ENCODE data around the gene ZNF664. TPM values are rescaled to one million over a fixed set of nuclear protein-coding genes. Genes with fewer than 3 reads are reported as not detected.

ZNF664 gene
- total and polyA plus RNA-seq, 2 of the 13 experiments (the other 11 are each of a cell fraction or from before 2014, with no cell fraction given) = 43.9 to 56.5 TPM

GRCh38 chr12:123929946-123930583, 43.0 kb upstream of the ZNF664 start:
- BruUV-seq (replicated peaks) = no TSS peak
- CTCF ChIA-PET (ENCODE audit: low intra/inter-chr PET ratio, low total read pairs) = no interaction called here
- POLR2A ChIA-PET = no interaction called here
- DNase-seq (ENCODE audit: low spot score) (no peak), FAIRE-seq (no peak), ATAC-seq (no peak)
- TF ChIP-seq TP53 (CRISPR knock-in tag; conservative IDR thresholded peaks at IDR 0.05) = no peak
- no peak for TF ChIP-seq HOXA3 (CRISPR knock-in tag; IDR thresholded peaks at IDR 0.05)
- no peak for TF ChIP-seq ZNF580 (CRISPR knock-in tag; IDR thresholded peaks at IDR 0.05; ENCODE audit: borderline replicate concordance, low read depth)
- no peak for TF ChIP-seq SMARCE1 (IDR thresholded peaks at IDR 0.05; ENCODE audit: borderline replicate concordance)
- no peak for TF ChIP-seq UBTF (CRISPR knock-in tag; IDR thresholded peaks at IDR 0.05)
- TF ChIP-seq ZBTB3 (CRISPR knock-in tag; IDR thresholded peaks at IDR 0.05; ENCODE audit: borderline replicate concordance, low read depth) = no peak
- TF ChIP-seq ZNF234 (CRISPR knock-in tag; conservative IDR thresholded peaks at IDR 0.05) = no peak
- no peak for TF ChIP-seq HDAC1 (CRISPR knock-in tag; IDR thresholded peaks at IDR 0.05)
- no peak for TF ChIP-seq ZNF607 (CRISPR knock-in tag; IDR thresholded peaks at IDR 0.05; ENCODE audit: borderline replicate concordance)
- TF ChIP-seq ZNF747 (CRISPR knock-in tag; IDR thresholded peaks at IDR 0.05; ENCODE audit: borderline replicate concordance) = no peak
- no peak for TF ChIP-seq ZFP36L2 (CRISPR knock-in tag; IDR thresholded peaks at IDR 0.05)
- TF ChIP-seq ZNF44 (CRISPR knock-in tag; IDR thresholded peaks at IDR 0.05) = no peak
- no peak for TF ChIP-seq ZNF205 (CRISPR knock-in tag; IDR thresholded peaks at IDR 0.05)
- H3K9me3 ChIP-seq (ENCODE audit: low read length) = no peaks in the 10 kb centered on the region
- no peak overlapping the region for H2AFZ ChIP-seq (ENCODE audit: low read length)
- H3K36me3 ChIP-seq (replicated peaks in 1 of 2; ENCODE audit: control insufficient read depth in 1 of 2, insufficient read depth in 2 of 2, low read length in 2 of 2) = no peaks in the 10 kb centered on the region
- no peak overlapping the region for H3K27ac ChIP-seq (ENCODE audit: extremely low read length, insufficient read depth, low read length)
- peaks cover 0 to 19% of the 10 kb centered on the region in 2 experiments; a peak in 4 of 5 replicates for H3K27me3 ChIP-seq (ENCODE audit: control insufficient read depth in 1 of 2, insufficient read depth in 2 of 2, low read length in 2 of 2)
- H3K4me2 ChIP-seq (ENCODE audit: low read depth, low read length) = no peak overlapping the region
- in situ Hi-C loops (cut with HindIII; ENCODE audit: extremely low pct_ligation_motif_present, low pct_unique_long_range_greater_than_20kb) (no loop called here), intact Hi-C loops (cut with micrococcal nuclease; ENCODE audit: unreplicated experiment) (no loop called here)
- no peaks in the 10 kb centered on the region for H3K79me2 ChIP-seq (ENCODE audit: insufficient read depth, low read length)
- no peaks in the 10 kb centered on the region for H4K20me1 ChIP-seq (ENCODE audit: insufficient read depth, low read length)
- H3K4me3 ChIP-seq (replicated peaks in 1 of 3; ENCODE audit: insufficient read depth in 1 of 3, low read depth in 2 of 3, low read length in 3 of 3) = no peak overlapping the region
- 70% methylated on average over 7 of the region's 9 CpGs for WGBS (ENCODE audit: low lambda C conversion rate)
- no peak overlapping the region for H3K9ac ChIP-seq (ENCODE audit: insufficient read depth, low read depth, low read length)
- no peaks in the 10 kb centered on the region for H3K4me1 ChIP-seq (ENCODE audit: insufficient read depth, low read length)
